ENCODE results near the gene SLC4A3.

Gene SLC4A3

DNA sequence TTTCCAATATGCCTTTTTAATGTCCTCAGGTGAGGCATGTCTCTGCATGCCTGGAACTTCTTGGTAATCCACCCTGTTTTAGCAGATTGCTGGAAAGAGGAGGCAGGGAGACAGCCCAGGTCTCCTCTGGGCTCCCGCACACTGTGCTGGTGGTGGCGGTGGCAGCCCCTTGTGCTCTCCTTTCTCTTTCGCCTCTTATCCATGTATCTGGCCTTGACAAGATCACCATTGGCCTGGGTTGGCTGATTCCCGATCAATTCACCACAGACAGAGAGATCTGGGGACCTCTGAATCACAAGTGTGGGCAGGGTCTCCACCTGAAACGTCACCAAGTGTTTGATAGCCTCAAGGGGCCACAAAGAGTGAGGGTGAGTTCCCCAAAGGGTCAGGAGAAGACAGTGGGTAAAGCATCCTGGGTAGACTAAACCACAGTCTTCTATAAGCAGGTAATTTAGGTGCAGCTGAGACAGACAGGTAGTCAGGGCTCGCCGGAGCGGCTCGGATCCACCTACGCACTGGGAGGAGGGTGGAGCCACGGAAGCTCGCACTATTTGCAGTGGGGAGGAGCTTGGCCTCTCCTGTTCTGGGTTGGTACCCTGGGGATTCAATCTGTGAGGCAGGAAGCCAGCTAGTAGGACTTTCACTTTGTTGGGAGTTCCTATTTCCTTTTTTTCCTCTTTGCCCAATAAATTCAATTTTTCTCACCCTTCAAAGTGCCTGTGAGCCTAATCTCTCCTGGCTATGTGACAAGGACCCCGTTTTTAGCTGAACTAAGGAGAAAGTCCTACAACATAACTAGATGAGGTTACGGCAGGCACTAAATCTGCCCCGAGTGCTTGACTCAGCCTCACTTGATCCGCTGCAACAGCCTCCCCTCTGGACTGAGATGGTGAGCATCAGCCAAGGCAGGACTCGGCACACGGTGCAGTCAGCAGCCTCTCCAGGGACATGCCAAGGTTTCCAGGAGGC, 57.6 kb downstream of the SLC4A3 start:
- peak; percentile 10 for DNase-seq

DNA sequence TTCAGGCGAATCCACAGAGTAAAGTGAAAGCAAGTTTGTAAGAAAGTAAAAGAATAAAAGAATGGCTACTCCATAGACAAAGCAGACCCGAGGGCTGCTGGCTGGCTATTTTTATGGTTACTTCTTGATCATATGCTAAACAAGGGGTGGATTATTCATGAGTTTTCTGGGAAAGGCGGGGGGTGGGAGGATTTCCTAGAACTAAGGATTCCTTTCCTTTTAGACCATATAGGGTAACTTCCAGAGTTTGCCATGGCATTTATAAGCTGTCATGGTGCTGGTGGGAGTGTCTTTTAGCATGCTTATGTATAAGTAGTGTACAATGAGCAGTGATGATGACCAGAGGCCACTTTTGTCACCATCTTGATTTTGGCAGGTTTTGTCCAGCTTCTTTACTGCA, 59.8 kb downstream of the SLC4A3 start:
- no peak for DNase-seq

DNA sequence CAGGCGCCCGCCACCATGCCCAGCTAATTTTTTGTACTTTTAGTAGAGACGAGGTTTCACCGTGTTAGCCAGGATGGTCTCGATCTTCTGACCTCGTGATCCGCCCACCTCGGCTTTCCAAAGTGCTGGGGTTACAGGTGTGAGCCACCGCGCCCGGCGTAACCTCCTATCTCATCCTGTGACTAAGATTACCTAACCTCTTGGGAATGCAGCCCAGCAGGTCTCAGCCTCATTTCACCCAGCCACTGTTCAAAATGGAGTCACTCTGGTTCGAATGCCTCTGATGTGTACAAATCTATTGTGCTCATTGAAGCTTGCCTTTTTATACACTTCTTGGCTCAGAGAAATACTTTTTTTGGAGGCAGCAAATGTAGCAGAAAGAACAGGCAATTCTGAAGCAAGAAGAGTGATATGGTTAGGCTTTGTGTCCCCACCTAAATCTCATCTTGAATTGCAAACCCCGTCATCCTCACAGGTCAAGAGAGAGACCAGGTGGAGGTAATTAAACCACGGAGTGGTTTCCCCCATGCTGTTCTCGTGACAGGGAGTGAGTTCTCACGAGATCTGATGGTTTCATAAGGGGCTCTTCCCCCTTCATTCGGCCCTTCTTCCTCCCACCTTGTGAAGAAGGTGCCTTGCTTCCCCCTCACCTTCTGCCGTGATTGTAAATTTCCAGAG, 60.6 kb downstream of the SLC4A3 start:
- no peak for DNase-seq

DNA sequence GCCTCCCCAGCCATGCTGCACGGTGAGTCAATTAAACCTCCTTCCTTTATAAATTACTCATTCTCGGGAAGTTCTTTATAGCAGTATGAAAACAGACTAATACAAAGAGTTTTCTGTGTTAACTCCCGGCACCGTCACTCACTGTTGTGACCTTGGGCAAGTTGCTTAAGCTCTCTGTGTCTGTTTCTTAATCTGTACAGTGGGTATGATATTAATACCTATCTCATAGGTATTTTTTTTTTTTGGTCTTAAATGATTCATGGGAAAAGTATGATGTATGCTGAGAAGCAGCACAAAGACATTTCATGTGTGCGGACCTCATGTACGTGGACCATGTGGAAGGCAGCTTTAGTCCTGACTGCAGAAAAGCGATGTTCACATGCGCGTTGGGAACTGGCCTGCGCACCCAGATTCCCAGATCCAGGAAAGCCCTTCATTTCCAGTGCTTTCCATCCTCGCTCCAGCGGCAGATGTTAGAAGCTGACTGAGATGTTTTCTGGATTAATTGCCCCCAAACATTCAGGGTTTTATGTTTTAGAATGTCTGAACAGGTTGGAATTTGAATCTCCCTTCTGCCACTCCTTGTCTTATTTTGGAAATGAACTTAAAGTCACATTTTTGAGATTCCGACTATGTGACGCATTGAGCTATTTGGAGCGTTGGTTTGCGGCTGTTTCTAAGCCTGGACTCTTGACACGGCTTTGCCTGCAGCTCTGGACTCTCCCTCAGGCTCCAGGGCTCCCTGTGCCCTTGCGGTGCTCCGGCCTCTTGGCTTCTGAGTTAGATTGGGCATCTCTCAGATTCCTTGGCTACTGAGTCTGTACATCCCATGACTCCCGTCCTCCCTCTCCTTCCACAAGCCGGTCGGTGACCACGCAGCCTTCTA, 61.4 kb downstream of the SLC4A3 start:
- DNase-seq = no peak

DNA sequence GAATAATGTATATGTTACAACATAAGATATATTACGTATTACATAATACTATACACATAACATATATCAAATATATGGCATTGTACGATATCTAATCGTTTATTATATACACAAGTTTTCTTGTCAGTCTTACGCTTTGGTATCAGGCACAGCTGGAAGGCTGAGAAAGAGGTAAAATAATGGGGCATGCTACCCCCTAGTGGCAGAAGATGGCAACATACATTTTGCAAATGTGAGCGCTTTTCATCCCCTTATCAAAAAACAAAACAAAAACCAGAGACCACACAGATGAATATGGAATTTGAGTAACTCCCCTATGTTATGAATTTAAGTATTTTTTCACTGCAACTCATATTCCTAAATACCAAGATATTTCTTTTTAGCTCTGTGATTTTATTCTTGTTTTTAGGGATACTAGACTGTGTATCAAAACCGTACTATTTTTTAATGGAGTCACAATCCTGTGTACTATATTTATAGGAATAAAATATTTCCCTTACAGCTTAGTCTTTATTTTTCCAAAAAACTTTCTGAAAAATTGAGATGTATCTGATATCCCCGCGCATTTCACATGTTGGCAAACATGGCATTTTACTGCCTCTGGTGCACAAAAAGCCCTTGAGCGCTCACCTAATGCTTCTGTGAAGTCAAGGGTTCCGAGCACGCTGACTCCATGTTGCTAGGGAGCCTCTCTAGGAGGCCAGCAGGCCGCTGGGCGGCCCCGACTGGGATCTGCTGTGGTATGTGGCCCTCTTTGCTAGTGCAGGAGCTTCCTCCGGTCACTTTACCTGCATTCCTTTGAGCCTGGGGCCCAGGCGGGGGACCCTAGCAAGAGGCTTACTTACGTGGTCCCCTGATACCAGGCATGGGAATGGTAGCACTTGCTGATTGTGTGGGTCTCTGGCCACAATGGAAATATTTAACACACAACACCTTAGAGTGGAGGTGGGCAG, 62.5 kb downstream of the SLC4A3 start:
- DNase-seq = no peak

DNA sequence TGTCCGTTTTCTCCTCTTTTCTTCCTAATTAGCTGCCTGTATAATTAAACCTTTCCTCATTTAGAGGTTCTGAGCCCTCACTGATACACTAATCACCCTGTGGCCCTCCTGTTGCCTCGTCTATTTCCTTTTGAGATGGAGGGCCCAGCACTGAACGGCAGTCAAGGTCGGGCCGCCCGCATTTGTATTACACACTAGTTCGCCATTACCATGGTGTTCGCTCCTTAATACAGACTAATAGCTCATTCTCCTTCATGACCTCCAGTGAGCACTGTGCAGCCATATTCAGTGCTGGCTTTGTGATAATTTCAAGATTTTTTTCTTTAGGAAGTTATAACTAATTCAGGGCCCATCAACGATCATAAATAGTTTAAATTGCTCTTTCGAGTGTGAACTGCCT, 64.1 kb downstream of the SLC4A3 start:
- no peak for DNase-seq

All from NCI-H1417 treated with DMSO at 0.1 percent for 48 hours (cell line).